ENCODE results near the gene ASXL2.

DNA sequence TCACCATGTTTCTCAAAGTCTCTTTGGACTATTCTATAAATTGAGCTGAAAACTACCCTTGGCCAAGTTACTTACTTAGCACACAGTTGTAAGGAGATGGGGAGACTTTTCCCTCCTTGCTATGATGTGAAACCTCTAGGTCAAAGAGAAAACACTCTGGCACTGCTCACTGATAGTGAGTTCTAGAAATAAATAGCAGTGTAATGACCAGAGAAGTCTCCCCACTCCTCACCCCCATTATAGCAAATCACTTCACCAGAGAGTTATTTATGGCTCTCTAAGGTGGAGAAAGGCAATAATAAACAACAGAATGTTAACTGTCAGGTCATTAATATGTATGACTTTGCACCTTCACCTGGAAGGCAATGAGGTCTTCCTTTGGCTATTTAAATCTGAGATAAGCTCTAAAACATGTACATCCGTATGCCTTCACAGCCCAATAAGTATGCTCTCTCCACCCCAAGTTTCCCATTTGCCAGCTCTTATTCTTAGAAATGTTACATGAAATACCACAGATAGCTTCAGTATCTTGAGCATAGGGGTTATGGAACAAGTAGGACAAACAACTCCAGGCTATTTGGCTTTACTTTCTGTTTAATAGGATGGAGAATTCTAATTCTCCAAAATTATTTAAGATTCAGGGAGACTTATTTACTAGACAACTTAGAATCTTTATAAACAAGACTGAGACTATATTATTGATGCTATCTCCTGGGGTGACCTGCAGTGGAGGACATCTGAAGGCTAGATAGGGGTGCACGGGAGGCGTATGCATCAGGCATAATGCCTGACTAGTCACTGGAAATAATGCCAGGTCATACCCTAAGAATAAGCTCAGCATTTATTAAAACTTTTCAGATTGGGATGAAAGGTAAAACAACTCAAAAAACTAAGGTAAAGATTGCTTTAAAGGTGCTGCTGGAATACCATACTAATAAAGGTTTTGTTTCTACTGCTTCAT lies 139.6 kb downstream of the ASXL2 start:
- TF ChIP-seq POLR2A (IDR thresholded peaks at IDR 0.05; ENCODE audit: low read length): no peak
- no peak for TF ChIP-seq GATA1 (IDR thresholded peaks at IDR 0.05; ENCODE audit: low read depth, low read length)

All from erythroblast (primary cell).